ENCODE measurements around the gene ST6GAL1. TPM values are rescaled to one million over a fixed set of nuclear protein-coding genes. Genes with fewer than 3 reads are reported as not detected.

ST6GAL1 gene
- total and polyA plus RNA-seq, 2 of the 8 experiments (the other 6 are each of a cell fraction or from before 2014, with no cell fraction given): 62.8 to 80.9 TPM

GRCh38 chr3:187107989-187108388 lies 177.7 kb downstream of the ST6GAL1 start:
- Histone ChIP-seq H3K4me3 (ENCODE audit: extremely low read depth in 1 of 4, insufficient read depth in 2 of 4, low read depth in 3 of 4, low read length in 4 of 4) (no peak overlapping the region), H2AFZ (ENCODE audit: low read length) (no peak overlapping the region), H2BK5ac (ENCODE audit: low read depth, low read length) (no peak overlapping the region), H3K23ac (ENCODE audit: insufficient read length) (no peak overlapping the region), H3K27ac (ENCODE audit: low read depth, low read length) (no peak overlapping the region), H2BK12ac (ENCODE audit: low read depth, low read length) (no peak overlapping the region), H3K56ac (replicated peaks; ENCODE audit: insufficient read length, low read depth, low read length) (no peak overlapping the region), H3K4me1 (replicated peaks in 1 of 4; ENCODE audit: control insufficient read depth in 3 of 4, insufficient read depth in 4 of 4, low read length in 3 of 4) (peaks cover 0 to 4% (median 0%) of the 10 kb centered on the region in 4 experiments; a peak in 1 of 7 replicates), H4K91ac (replicated peaks; ENCODE audit: insufficient read length, low read length) (no peak overlapping the region), H2BK20ac (ENCODE audit: low read length) (no peak overlapping the region), H4K8ac (ENCODE audit: extremely low read depth, insufficient read depth, low read length) (no peak overlapping the region), H2BK120ac (replicated peaks; ENCODE audit: low read depth, low read length) (no peak overlapping the region), H2AK5ac (ENCODE audit: low read depth, low read length) (no peak overlapping the region), H4K20me1 (replicated peaks in 1 of 2; ENCODE audit: control insufficient read depth in 1 of 2, insufficient read depth in 2 of 2, low read length in 2 of 2) (peaks cover 0 to 2% of the 10 kb centered on the region in 2 experiments), H3K14ac (ENCODE audit: insufficient read length) (no peak overlapping the region), H2BK15ac (ENCODE audit: low read length) (no peak overlapping the region), H3K9me3 (ENCODE audit: insufficient read depth in 2 of 2, low read depth in 1 of 2, low read length in 1 of 2) (no peaks in the 10 kb centered on the region), H4K5ac (ENCODE audit: insufficient read length, low read depth, low read length) (no peak overlapping the region), H3K4me2 (ENCODE audit: insufficient read depth in 1 of 2, low read depth in 2 of 2, low read length in 2 of 2) (no peak overlapping the region), H3K4ac (replicated peaks; ENCODE audit: insufficient read length, low read depth, low read length) (no peak overlapping the region), H3K36me3 (ENCODE audit: control insufficient read depth in 2 of 4, insufficient read depth in 4 of 4, low read length in 3 of 4) (no peaks in the 10 kb centered on the region), H3K9ac (replicated peaks in 1 of 4; ENCODE audit: extremely low read depth in 1 of 4, low read depth in 3 of 4, low read length in 3 of 4) (no peak overlapping the region), H3K27me3 (replicated peaks in 1 of 4; ENCODE audit: control insufficient read depth in 3 of 4, extremely low read depth in 1 of 4, insufficient read depth in 3 of 4, low read length in 3 of 4) (no peaks in the 10 kb centered on the region), H3K79me1 (ENCODE audit: low read depth, low read length) (no peaks in the 10 kb centered on the region), H3K23me2 (ENCODE audit: low read depth, low read length) (no peaks in the 10 kb centered on the region; the same call in 1 of the 2 replicates), H3K79me2 (ENCODE audit: control insufficient read depth in 1 of 2, insufficient read depth in 2 of 2, low read length in 2 of 2) (no peaks in the 10 kb centered on the region), H3K18ac (ENCODE audit: extremely low read depth, low read length) (no peak overlapping the region)
- no peak for TF ChIP-seq YY1 (IDR thresholded peaks at IDR 0.05; ENCODE audit: low read depth, low read length)
- TF ChIP-seq SP1 (IDR thresholded peaks at IDR 0.05; ENCODE audit: low read depth, low read length): no peak
- TF ChIP-seq CEBPB (IDR thresholded peaks at IDR 0.05; ENCODE audit: low read depth, low read length): no peak
- TF ChIP-seq GABPA (IDR thresholded peaks at IDR 0.05; ENCODE audit: borderline replicate concordance, insufficient read depth, low read length): no peak
- TF ChIP-seq RAD21 (IDR thresholded peaks at IDR 0.05 in 1 of 2, conservative IDR thresholded peaks at IDR 0.05 in 1 of 2; ENCODE audit: low read depth in 2 of 2, low read length in 2 of 2): no peak
- TF ChIP-seq EZH2 (IDR thresholded peaks at IDR 0.05; ENCODE audit: low read depth, low read length, severe bottlenecking): no peak
- TF ChIP-seq RFX5 (IDR thresholded peaks at IDR 0.05; ENCODE audit: borderline replicate concordance, low read depth, low read length): no peak
- no peak for TF ChIP-seq SIX5 (IDR thresholded peaks at IDR 0.05; ENCODE audit: low read depth, low read length)
- WGBS, 2 experiments (ENCODE audit: extremely low coverage in 1 of 2, insufficient coverage in 1 of 2, insufficient read length in 1 of 2, insufficient replicate concordance in 2 of 2, low coverage in 1 of 2, low lambda C conversion rate in 2 of 2, missing lambda C conversion rate in 1 of 2): 90% methylated on average over 3 of the region's 3 CpGs; no CpG with 5 or more reads in 1 of the 2 experiments
- CTCF ChIA-PET (ENCODE audit: partially characterized antibody): interaction anchor here (1.0 kb wide), 1 partner anchor 42 kb away, joined by 3 read pairs; no protein-coding TSS in a partner anchor
- DNase-seq (ENCODE audit: low read depth in 1 of 2, low spot score in 2 of 2) (no peak), FAIRE-seq (no peak)
- POLR2A ChIA-PET (ENCODE audit: partially characterized antibody): no interaction called here

Data from H1 (cell line).